Ovary (tissue), 3 donors: ENCODE results near the gene ACO2.

ENCODE experiments used
- CTCF ChIP-seq, 3 donors: fragments of 450-650 bp in 2 of 3; fragments of 200-600 bp in 1 of 3; IDR thresholded peaks; one replicate each; pipeline versions ENCODE4 v1.5.1 to v1.8.0; 2016 to 2022; ENCODE audit warnings: antibody characterized with exemption in 3 of 3, mild to moderate bottlenecking in 1 of 3
- EP300 ChIP-seq: sonication (generic); formaldehyde crosslinking; IDR thresholded peaks from one replicate; pipeline ENCODE4 v1.6.1; 2017; ENCODE audit warnings: antibody characterized with exemption
- POLR2A ChIP-seq: fragments of 450-650 bp; IDR thresholded peaks from one replicate; pipeline ENCODE4 v1.6.1; 2017; ENCODE audit warnings: antibody characterized with exemption, mild to moderate bottlenecking, moderate library complexity
- donor health status: DM: no; HTN: no; CAD: no.

- TF ChIP-seq CTCF (IDR thresholded peaks at IDR 0.05) (no peak), POLR2A (no peak), EP300 (no peak)
Observed at GRCh38 chr22:41507330-41508063, 38.6 kb downstream of the ACO2 start.
